Mononuclear cell (primary cell): ENCODE results near the gene RNPEP. TPM values are rescaled to one million over a fixed set of nuclear protein-coding genes. Genes with fewer than 3 reads are reported as not detected.
"Not testable (repeated sequence)": the region's sequence is repeated elsewhere in the genome, so short reads cannot be mapped to it uniquely, and the experiment has no call there.

ENCODE experiments used
- H3K27me3 ChIP-seq: 2 replicates; pipeline ENCODE4 v1.6.0; 2011; ENCODE audit warnings: low read length, control low read depth; ENCODE audit not compliant: insufficient read depth
- H3K4me1 ChIP-seq: 2 replicates; pipeline ENCODE4 v1.5.1; 2011; ENCODE audit warnings: mild to moderate bottlenecking, low read length, control low read depth; ENCODE audit not compliant: insufficient read depth
- H3K4me3 ChIP-seq: 2 replicates; pipeline ENCODE4 v1.5.1; 2011; ENCODE audit warnings: mild to moderate bottlenecking, low read length, moderate library complexity
- H3K9me3 ChIP-seq: 2 replicates; pipeline ENCODE4 v1.5.1; 2011; ENCODE audit warnings: low read depth, mild to moderate bottlenecking, control low read depth, low read length
- total RNA-seq: library from RNA; depleted of rRNA; stranded (reverse); fragments of >200 nt; gene quantifications from one replicate; pipeline ENCODE4 v1.2.3, GENCODE V29; 2012

The RNPEP gene
- total RNA-seq, 1 donor, result 41.3 TPM

- H3K4me1 ChIP-seq, result peaks cover 8% of the 10 kb centered on the region
Measured at GRCh38 chr1:201947697-201948008, 34.8 kb upstream of the RNPEP start.

GRCh38 chr1:201949491-201949890 is 33.0 kb upstream of the RNPEP start:
- H3K27me3 ChIP-seq, result peaks cover 35% of the 10 kb centered on the region
- no peaks in the 10 kb centered on the region for H3K9me3 ChIP-seq
- H3K4me3 ChIP-seq, result no peak overlapping the region
- H3K4me1 ChIP-seq, result peaks cover 11% of the 10 kb centered on the region

More at GRCh38 chr1:201947697-201948008, 34.8 kb upstream of the RNPEP start:
- Histone ChIP-seq H3K27me3 (peaks cover 41% of the 10 kb centered on the region), H3K4me3 (no peak overlapping the region), H3K9me3 (no peaks in the 10 kb centered on the region)

- peaks cover 17% of the 10 kb centered on the region for H3K4me1 ChIP-seq
- H3K4me3 ChIP-seq, result peak overlapping the region; percentile 69
Measured at GRCh38 chr1:201954263-201955008, 28.0 kb upstream of the RNPEP start.

DNA sequence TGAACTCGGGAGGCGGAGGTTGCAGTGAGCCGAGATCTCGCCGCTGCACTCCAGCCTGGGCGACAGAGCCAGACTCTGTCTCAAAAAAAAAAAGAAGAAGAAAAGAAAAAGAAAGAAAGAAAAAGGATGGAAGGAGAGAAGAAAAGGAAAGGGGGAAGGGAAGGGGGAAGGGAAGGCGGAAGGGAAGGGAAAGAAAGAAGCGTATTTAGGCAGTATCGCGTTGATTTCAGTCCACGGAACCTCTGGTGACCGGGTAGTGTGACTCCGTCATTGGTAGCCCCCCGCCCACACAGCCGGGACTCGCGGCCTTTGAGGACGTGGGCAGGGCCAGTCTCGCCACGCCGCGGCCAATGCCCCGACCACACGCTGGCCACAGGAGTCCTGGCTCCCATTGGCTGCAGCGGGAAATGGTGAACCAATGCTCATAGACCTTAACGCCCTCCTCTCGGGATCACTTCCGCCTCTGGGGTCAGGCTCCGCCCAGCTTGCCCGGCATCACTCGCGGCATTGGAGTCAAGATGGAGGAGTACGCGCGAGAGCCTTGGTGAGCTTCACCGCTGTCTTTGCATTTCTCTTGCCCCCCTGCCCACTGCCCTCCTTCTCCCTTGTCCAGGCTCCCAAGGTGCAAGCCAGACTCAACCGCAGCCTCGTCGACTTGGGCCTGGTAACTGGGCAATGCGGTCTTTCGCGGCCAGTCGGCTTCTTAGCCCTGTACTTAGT is 27.3 kb upstream of the RNPEP start, which contains the start of gene TIMM17A:
Gene TIMM17A, plus strand, starts transcription at position 495 of the 720 bp plus-strand sequence. Its CDS starts 24 bp downstream, at position 519.
- Histone ChIP-seq H3K9me3 (no peaks in the 10 kb centered on the region), H3K4me1 (peaks cover 17% of the 10 kb centered on the region), H3K4me3 (peak within 1 kb of the TSS; percentile 69), H3K27me3 (no peaks in the 10 kb centered on the region)

More at GRCh38 chr1:201954263-201955008, 28.0 kb upstream of the RNPEP start:
- H3K27me3 ChIP-seq, result no peaks in the 10 kb centered on the region
- H3K9me3 ChIP-seq, result no peaks in the 10 kb centered on the region

DNA sequence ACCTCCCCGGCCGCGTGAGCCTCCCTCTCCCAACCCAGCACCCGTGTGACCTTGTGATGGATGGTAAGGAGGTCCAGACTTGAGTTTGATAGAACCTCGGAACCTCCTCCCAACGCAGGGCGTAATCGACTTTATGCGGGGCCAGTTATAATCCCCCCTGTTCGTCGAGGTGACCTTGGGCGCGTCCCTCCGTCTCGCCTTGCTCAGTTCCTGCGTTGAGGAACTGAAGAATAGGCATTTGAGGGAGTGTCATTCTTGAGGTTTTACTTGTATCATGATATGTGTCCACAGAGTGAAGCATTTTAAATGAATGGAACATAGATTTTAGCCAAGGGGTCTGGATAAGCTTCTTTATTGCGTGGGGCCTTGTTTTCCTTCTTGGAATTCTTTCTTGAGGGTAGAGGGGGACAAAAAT is 26.7 kb upstream of the RNPEP start:
- Histone ChIP-seq H3K4me1 (peaks cover 17% of the 10 kb centered on the region), H3K27me3 (no peaks in the 10 kb centered on the region), H3K9me3 (no peaks in the 10 kb centered on the region), H3K4me3 (peak overlapping the region; percentile 69)

DNA sequence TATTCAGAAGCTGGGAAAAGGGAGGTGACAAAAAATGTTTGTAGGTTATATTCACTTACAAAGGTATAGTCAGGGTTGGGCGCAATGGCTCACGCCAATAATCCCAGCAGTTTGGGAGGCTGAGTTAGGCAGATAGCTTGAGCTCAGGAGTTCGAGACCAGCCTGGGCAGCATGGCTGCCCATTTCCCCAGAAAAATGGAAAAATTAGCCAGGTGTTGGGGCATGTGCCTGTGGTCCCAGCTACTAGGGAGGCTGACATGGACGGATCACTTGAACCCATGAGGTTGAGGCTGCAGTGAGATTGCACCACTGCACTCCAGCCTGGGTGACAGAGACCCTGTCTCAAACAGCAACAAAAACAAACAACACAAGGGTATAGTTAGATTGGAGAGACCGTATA is 24.1 kb upstream of the RNPEP start:
- H3K27me3 ChIP-seq, result no peaks in the 10 kb centered on the region
- no peaks in the 10 kb centered on the region for H3K9me3 ChIP-seq
- peaks cover 17% of the 10 kb centered on the region for H3K4me1 ChIP-seq
- no peak overlapping the region for H3K4me3 ChIP-seq

DNA sequence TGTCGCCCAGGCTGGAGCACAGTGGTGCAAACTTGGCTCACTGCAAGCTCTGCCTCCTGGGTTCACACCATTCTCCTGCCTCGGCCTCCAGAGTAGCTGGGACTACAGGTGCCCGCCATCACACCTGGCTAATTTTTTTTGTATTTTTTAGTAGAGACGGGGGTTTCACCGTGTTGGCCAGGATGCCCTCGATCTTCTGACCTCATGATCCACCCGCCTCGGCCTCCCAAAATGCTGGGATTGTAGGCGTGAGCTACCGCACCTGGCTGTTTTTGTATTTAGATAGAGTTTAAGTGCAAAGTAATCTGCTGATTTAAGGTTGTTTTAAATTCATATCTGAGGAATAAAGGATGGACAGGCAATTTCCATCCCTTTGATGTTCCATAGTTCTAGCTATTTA is 20.1 kb upstream of the RNPEP start:
- not testable (repeated sequence) for H3K27me3 ChIP-seq, H3K4me1 ChIP-seq, H3K4me3 ChIP-seq, H3K9me3 ChIP-seq

DNA sequence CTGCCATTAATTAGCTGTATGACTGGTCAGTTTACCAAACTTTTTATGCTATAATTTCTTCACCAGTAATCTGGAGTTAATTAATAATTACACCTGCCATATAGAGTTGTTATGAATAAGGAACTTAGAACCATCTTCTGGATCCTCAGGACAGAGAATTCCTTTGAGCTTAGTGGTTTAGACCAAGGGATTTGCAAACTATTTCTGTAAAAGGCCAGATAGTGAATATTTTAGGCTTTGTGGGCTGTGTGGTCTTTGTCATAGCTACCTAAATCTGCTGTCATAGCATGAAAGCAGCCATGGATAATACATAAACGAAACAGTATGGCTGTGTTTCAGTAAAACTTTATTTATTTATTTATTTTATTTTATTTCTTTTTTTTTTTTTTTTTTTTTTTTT is 18.2 kb upstream of the RNPEP start:
- H3K4me1 ChIP-seq, result no peaks in the 10 kb centered on the region
- no peaks in the 10 kb centered on the region for H3K9me3 ChIP-seq
- no peaks in the 10 kb centered on the region for H3K27me3 ChIP-seq
- H3K4me3 ChIP-seq, result no peak overlapping the region

GRCh38 chr1:201966171-201966570 is 16.3 kb upstream of the RNPEP start:
- no peaks in the 10 kb centered on the region for H3K27me3 ChIP-seq
- no peaks in the 10 kb centered on the region for H3K4me1 ChIP-seq
- H3K4me3 ChIP-seq, result no peak overlapping the region

GRCh38 chr1:201968202-201968925 is 14.1 kb upstream of the RNPEP start:
- H3K4me1 ChIP-seq, result no peaks in the 10 kb centered on the region
- H3K27me3 ChIP-seq, result no peaks in the 10 kb centered on the region
- H3K4me3 ChIP-seq, result no peak overlapping the region
- H3K9me3 ChIP-seq, result no peaks in the 10 kb centered on the region

More at GRCh38 chr1:201966171-201966570, 16.3 kb upstream of the RNPEP start:
- H3K9me3 ChIP-seq, result no peaks in the 10 kb centered on the region

DNA sequence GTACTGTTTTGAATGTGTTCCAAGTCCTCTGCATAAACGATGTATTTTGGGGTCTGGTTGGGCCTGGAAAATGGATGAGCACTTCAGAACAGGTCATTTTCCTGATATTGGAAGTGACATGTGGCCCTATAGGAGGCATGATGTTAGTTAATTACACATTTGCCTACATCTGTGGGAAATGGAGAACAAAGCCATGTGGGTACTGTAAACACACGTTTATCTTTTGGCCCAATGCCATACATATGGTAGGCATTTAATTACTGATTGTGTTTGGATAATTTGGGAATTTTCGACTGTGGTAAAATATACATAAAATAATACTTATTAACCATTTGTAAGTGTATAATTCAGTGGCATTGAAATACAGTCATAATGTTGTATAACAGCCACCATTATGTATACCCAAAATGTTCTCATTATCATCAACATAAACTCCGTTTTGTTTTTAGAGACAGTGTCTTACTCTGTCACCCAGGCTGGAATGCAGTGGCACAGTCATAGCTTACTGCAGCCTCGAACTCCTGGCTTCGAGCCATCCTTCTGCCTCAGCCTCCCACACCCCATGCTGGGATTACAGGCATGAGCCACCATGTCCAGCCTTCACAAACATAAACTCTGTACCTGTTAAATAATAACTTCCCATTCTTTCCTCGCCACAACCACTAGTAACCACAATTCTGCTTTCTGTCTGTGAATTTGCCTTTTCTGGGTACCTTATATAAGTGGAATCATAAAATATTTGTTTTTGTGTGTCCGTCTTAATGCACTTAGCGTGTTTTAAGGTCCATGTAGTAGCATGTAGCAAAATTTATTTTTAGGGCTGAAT is 11.9 kb upstream of the RNPEP start:
- Histone ChIP-seq H3K27me3 (no peaks in the 10 kb centered on the region), H3K9me3 (no peaks in the 10 kb centered on the region), H3K4me3 (no peak overlapping the region), H3K4me1 (no peaks in the 10 kb centered on the region)

DNA sequence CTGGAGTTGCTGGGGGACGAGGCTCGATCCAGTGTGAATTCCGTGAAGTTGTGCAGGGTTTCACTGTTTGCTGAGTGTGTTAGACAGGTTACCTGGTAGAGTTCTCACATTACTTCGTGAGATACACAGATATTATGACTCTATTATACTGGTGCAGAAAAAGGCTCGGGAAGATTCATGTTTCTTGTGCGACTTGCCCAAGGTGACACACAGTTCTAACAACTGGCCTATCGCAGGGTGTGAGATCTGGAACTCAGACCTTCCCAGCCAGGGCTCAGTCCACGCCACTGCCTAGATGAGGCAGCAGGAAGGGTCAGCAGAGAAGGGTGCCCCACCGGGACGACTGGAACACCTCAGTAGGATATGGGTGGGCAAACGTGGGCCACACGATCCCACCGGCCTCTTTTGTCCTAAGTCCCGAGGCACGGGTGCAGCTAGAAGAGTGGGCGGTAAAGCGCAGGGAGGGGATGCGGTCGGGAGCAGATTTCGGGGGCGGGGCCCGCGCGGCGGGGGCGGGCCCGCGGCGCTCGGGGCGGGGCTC is 296 bp upstream of the RNPEP start:
- H3K4me3 ChIP-seq, result peak overlapping the region; percentile 88
- no peaks in the 10 kb centered on the region for H3K27me3 ChIP-seq
- no peaks in the 10 kb centered on the region for H3K9me3 ChIP-seq
- H3K4me1 ChIP-seq, result peaks cover 19% of the 10 kb centered on the region

DNA sequence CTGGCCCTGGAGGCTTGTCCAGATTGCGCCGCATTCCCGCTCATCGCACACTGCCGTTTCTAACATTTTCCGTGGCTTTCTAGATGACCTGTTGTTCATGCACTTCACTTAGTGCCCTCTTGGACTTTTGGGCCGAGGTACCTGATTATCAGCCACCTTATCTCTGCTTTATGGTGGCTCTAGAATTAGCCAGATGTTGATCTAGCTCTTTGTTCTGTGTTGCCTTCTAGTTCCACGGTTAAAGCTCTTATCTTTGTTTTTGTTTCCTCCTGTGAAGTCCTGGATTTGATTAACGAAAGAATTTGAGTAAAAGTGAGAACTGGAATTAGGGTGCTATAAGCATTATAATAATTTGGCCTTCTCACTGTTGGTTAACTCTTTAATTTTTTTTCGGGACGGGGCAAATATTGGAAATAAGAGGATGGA is 945 bp downstream of the RNPEP start:
- Histone ChIP-seq H3K4me3 (peak overlapping the region; percentile 88), H3K9me3 (no peaks in the 10 kb centered on the region), H3K27me3 (no peaks in the 10 kb centered on the region), H3K4me1 (peaks cover 19% of the 10 kb centered on the region)

- Histone ChIP-seq H3K9me3 (no peaks in the 10 kb centered on the region), H3K4me1 (peaks cover 19% of the 10 kb centered on the region), H3K27me3 (no peaks in the 10 kb centered on the region), H3K4me3 (no peak overlapping the region)
Measured at GRCh38 chr1:201984446-201984845, 2.0 kb downstream of the RNPEP start.
